GM15510 (cell line): Measurements from ENCODE around the gene ANTKMT.
A peak's percentile ranks its signal among the peaks of the same experiment; 100 is the strongest.

ENCODE experiments used
- POLR2A ChIP-seq: IDR thresholded peaks from 3 replicates; pipeline ENCODE4 v1.6.1; 2011; ENCODE audit warnings: borderline replicate concordance; ENCODE audit not compliant: insufficient read length; ENCODE audit errors: extremely low read depth

ANTKMT gene

GRCh38 chr16:723695-724094, 2.7 kb downstream of the ANTKMT start:
- no peak for TF ChIP-seq POLR2A

- peak; percentile 11 for TF ChIP-seq POLR2A
Measured at GRCh38 chr16:724188-725040, 3.5 kb downstream of the ANTKMT start.

- no peak for TF ChIP-seq POLR2A
Measured at GRCh38 chr16:725041-725376, 4.1 kb downstream of the ANTKMT start.

GRCh38 chr16:725463-726187, 4.7 kb downstream of the ANTKMT start:
- no peak for TF ChIP-seq POLR2A

- TF ChIP-seq POLR2A, result no peak
Measured at GRCh38 chr16:726188-726437, 5.2 kb downstream of the ANTKMT start.

GRCh38 chr16:726438-727290, 5.7 kb downstream of the ANTKMT start, which contains the start of the genes CCDC78 and HAGHL:
TSS of gene CCDC78 (minus strand) at chr16:726443. CDS start at chr16:726367, 76 bp downstream.
TSS of gene HAGHL (plus strand) at chr16:727106. CDS start at chr16:727510, 404 bp downstream.
- TF ChIP-seq POLR2A, result no peak

GRCh38 chr16:727291-727977, 6.5 kb downstream of the ANTKMT start:
- TF ChIP-seq POLR2A, result peak; percentile 44

GRCh38 chr16:728131-728889, 7.4 kb downstream of the ANTKMT start:
- peak; percentile 61 for TF ChIP-seq POLR2A

GRCh38 chr16:728890-729744, 8.2 kb downstream of the ANTKMT start:
- no peak for TF ChIP-seq POLR2A

GRCh38 chr16:729768-730665, 9.1 kb downstream of the ANTKMT start:
- TF ChIP-seq POLR2A, result peak; percentile 33

GRCh38 chr16:730666-731509, 9.9 kb downstream of the ANTKMT start:
- no peak for TF ChIP-seq POLR2A
